ENCODE data around the gene KIF3A. TPM values are rescaled to one million over a fixed set of nuclear protein-coding genes. Genes with fewer than 3 reads are reported as not detected.

KIF3A gene
- total RNA-seq, 1 donor from 2014 or later, result 9.2 TPM

- ATAC-seq (ENCODE audit: low read depth) (no peak), DNase-seq (no peak)
- no peaks in the 10 kb centered on the region for H3K4me1 Mint-ChIP-seq
- peaks cover 52% of the 10 kb centered on the region for H3K36me3 Mint-ChIP-seq (ENCODE audit: low read depth)
- ChIA-PET CTCF (no interaction called here), POLR2A (no interaction called here)
- no peak for TF ChIP-seq CTCF (IDR thresholded peaks at IDR 0.05)
- H3K27ac Mint-ChIP-seq, result no peak overlapping the region
- H3K27me3 Mint-ChIP-seq, result no peaks in the 10 kb centered on the region
- intact Hi-C loops (cut with micrococcal nuclease), result no loop called here
- no peak overlapping the region for H3K4me3 Mint-ChIP-seq
- H3K9me3 Mint-ChIP-seq, result peaks cover 13% of the 10 kb centered on the region
These were observed 93.2 kb downstream of the KIF3A start for GRCh38 chr5:132644177-132644576.

Other genes starting within 250 kb of the KIF3A start
- 126 and 134 TPM in 2 replicates for gene IRF1, start 246.8 kb downstream of the KIF3A start, total RNA-seq
- not detected in 2 replicates for gene IL5, start 194.0 kb downstream of the KIF3A start, total RNA-seq
- gene RAD50, start 180.6 kb downstream of the KIF3A start, total RNA-seq, result 42.5 and 42.6 TPM in 2 replicates
- 0.27 and 0.75 TPM in 2 replicates for gene IL13, start 79.4 kb downstream of the KIF3A start, total RNA-seq
- not detected in 2 replicates for gene IL4, start 63.6 kb downstream of the KIF3A start, total RNA-seq
- gene CCNI2, start 9.9 kb upstream of the KIF3A start, total RNA-seq, result 0.44 and 1.5 TPM in 2 replicates
- 6.5 and 7.3 TPM in 2 replicates for gene SEPTIN8, start 39.7 kb upstream of the KIF3A start, total RNA-seq
- not detected in 2 replicates for gene SOWAHA, start 75.8 kb upstream of the KIF3A start, total RNA-seq
- 1.5 and 2.4 TPM in 2 replicates for gene SHROOM1, start 93.1 kb upstream of the KIF3A start, total RNA-seq
- gene GDF9, start 128.9 kb upstream of the KIF3A start, total RNA-seq, result 0.29 and 0.39 TPM in 2 replicates
- gene UQCRQ, start 129.1 kb upstream of the KIF3A start, total RNA-seq, result 197 and 218 TPM in 2 replicates
- gene LEAP2, start 136.1 kb upstream of the KIF3A start, total RNA-seq, result 2.5 and 3.3 TPM in 2 replicates
- 42.7 and 51.8 TPM in 2 replicates for gene AFF4, start 226.1 kb upstream of the KIF3A start, total RNA-seq